ENCODE data around the gene HSP90B1. TPM values are rescaled to one million over a fixed set of nuclear protein-coding genes. Genes with fewer than 3 reads are reported as not detected.
A peak's percentile ranks its signal among the peaks of the same experiment; 100 is the strongest.

Gene HSP90B1
- total RNA-seq, 2 donors from 2014 or later: 662 to 1,207 TPM

- H3K36me3 ChIP-seq: no peaks in the 10 kb centered on the region
- peak overlapping the region; percentile 87 for H3K27ac ChIP-seq
- intact Hi-C loops (cut with DNase I): no loop called here
- peak overlapping the region; percentile 77 for H3K4me3 ChIP-seq
- DNase-seq: no peak
- no peaks in the 10 kb centered on the region for H3K9me3 ChIP-seq
- TF ChIP-seq, protein P1, sequence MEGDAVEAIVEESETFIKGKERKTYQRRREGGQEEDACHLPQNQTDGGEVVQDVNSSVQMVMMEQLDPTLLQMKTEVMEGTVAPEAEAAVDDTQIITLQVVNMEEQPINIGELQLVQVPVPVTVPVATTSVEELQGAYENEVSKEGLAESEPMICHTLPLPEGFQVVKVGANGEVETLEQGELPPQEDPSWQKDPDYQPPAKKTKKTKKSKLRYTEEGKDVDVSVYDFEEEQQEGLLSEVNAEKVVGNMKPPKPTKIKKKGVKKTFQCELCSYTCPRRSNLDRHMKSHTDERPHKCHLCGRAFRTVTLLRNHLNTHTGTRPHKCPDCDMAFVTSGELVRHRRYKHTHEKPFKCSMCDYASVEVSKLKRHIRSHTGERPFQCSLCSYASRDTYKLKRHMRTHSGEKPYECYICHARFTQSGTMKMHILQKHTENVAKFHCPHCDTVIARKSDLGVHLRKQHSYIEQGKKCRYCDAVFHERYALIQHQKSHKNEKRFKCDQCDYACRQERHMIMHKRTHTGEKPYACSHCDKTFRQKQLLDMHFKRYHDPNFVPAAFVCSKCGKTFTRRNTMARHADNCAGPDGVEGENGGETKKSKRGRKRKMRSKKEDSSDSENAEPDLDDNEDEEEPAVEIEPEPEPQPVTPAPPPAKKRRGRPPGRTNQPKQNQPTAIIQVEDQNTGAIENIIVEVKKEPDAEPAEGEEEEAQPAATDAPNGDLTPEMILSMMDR (IDR thresholded peaks at IDR 0.05): no peak
- H3K27me3 ChIP-seq: no peaks in the 10 kb centered on the region
- H3K9ac ChIP-seq (ENCODE audit: low read depth in 2 of 2, low read length in 2 of 2): peak overlapping the region; percentile 98
- H3K4me1 ChIP-seq: peaks cover 2% of the 10 kb centered on the region
Measured at GRCh38 chr12:103964805-103965204, 34.6 kb downstream of the HSP90B1 start.

- no peak for DNase-seq
- TF ChIP-seq, protein P1 (IDR thresholded peaks at IDR 0.05): no peak
- Histone ChIP-seq H3K4me1 (peaks cover 2% of the 10 kb centered on the region), H3K9ac (ENCODE audit: low read depth in 2 of 2, low read length in 2 of 2) (peak overlapping the region; percentile 98), H3K9me3 (no peaks in the 10 kb centered on the region), H3K4me3 (peak overlapping the region; percentile 77), H3K27ac (peak overlapping the region; percentile 87), H3K27me3 (no peaks in the 10 kb centered on the region), H3K36me3 (no peaks in the 10 kb centered on the region)
- intact Hi-C loops (cut with DNase I): no loop called here
Measured at GRCh38 chr12:103965255-103965589, 35.0 kb downstream of the HSP90B1 start.

- peak within 1 kb of the TSS; percentile 77 for H3K4me3 ChIP-seq
- H3K9ac ChIP-seq (ENCODE audit: low read depth in 2 of 2, low read length in 2 of 2): peak within 1 kb of the TSS; percentile 98
- intact Hi-C loops (cut with DNase I): no loop called here
- DNase-seq: peak; percentile 99
- H3K4me1 ChIP-seq: peaks cover 2% of the 10 kb centered on the region
- no peaks in the 10 kb centered on the region for H3K9me3 ChIP-seq
- no peaks in the 10 kb centered on the region for H3K27me3 ChIP-seq
- no peaks in the 10 kb centered on the region for H3K36me3 ChIP-seq
- H3K27ac ChIP-seq: peak within 1 kb of the TSS; percentile 87
- TF ChIP-seq, protein P1 (IDR thresholded peaks at IDR 0.05): no peak
Measured at GRCh38 chr12:103965590-103966504, 35.6 kb downstream of the HSP90B1 start, which contains the start of gene TDG. Gene TDG (plus strand): TSS chr12:103965872. CDS start chr12:103966038, 166 bp downstream.

DNA sequence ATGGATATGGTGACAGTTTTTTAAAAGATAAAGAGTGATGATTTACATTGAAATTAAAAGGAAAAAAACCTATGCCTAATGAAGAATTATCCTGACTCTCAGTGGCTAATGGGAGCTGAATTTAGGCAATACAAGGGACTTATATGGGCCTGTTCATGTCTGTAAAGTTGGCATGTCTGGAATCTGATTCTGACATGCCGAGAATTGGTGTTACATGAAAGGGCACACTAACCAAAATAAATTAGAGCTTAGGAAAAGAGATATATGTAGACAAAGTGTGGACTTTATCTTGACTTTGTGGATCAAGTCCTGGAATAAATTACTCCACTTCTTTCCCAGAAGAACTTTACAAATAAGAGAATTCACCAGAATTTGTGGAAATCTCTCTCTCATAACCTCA is 36.5 kb downstream of the HSP90B1 start:
- Histone ChIP-seq H3K4me3 (peak overlapping the region; percentile 77), H3K27me3 (no peaks in the 10 kb centered on the region), H3K9ac (ENCODE audit: low read depth in 2 of 2, low read length in 2 of 2) (peak overlapping the region; percentile 98), H3K27ac (peak overlapping the region; percentile 87), H3K9me3 (no peaks in the 10 kb centered on the region), H3K4me1 (peaks cover 2% of the 10 kb centered on the region), H3K36me3 (no peaks in the 10 kb centered on the region)
- DNase-seq: no peak
- TF ChIP-seq, protein P1 (IDR thresholded peaks at IDR 0.05): no peak
- intact Hi-C loops (cut with DNase I): no loop called here

DNA sequence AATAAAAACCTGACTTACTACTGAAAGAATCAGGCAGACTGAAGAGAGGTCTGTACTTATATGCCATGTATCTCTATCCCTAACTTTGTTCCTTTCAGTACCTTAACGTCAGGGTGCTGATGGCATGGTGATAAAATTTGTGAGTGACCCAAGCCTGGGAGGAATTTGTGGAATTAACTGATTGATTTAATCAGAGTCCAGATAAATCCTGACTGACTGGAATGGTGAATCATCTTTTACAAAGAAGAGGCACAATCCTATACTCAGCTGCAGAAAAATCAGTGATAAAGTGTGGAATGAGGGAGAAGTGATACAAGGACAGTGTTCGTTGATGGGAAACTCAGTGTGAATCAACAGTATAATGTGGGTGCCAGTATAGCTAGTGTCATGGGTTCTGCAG is 39.2 kb downstream of the HSP90B1 start:
- H3K4me1 ChIP-seq: peaks cover 2% of the 10 kb centered on the region
- no peak overlapping the region for H3K27ac ChIP-seq
- no peaks in the 10 kb centered on the region for H3K27me3 ChIP-seq
- TF ChIP-seq, protein P1 (IDR thresholded peaks at IDR 0.05): no peak
- no peaks in the 10 kb centered on the region for H3K9me3 ChIP-seq
- intact Hi-C loops (cut with DNase I): no loop called here
- H3K36me3 ChIP-seq: no peaks in the 10 kb centered on the region
- no peak overlapping the region for H3K9ac ChIP-seq (ENCODE audit: low read depth in 2 of 2, low read length in 2 of 2)
- DNase-seq: no peak
- H3K4me3 ChIP-seq: no peak overlapping the region
